HEK293 (cell line): ENCODE measurements around the gene EGFLAM.

Source experiments
- CTCF ChIP-seq: fragments of 450-650 bp; formaldehyde crosslinking; IDR thresholded peaks from 2 replicates; pipeline ENCODE4 v1.5.1; 2016; ENCODE audit warnings: missing biosample characterization, missing genetic modification characterization
- ZNF2 ChIP-seq: fragments of 450-650 bp; formaldehyde crosslinking; IDR thresholded peaks from 2 replicates; pipeline ENCODE4 v1.5.1; 2016; ENCODE audit warnings: missing biosample characterization, missing genetic modification characterization

- TF ChIP-seq CTCF (tag by site-specific recombination) (no peak), ZNF2 (tag by site-specific recombination) (no peak)
These were observed 165.2 kb downstream of the EGFLAM start for GRCh38 chr5:38423276-38424147.
